Measurements from ENCODE around the gene INTS15.

The INTS15 gene

GRCh38 chr7:6651851-6652445, 62.1 kb downstream of the INTS15 start:
- H3K27me3 ChIP-seq (replicated peaks; ENCODE audit: control insufficient read depth, insufficient read depth, low read length): no peaks in the 10 kb centered on the region
- H3K4me3 ChIP-seq (replicated peaks; ENCODE audit: low read depth, low read length): no peak overlapping the region
- TF ChIP-seq CTCF (IDR thresholded peaks at IDR 0.05; ENCODE audit: insufficient read depth, low read length, poor library complexity, severe bottlenecking): no peak
- peaks cover 41% of the 10 kb centered on the region for H3K36me3 ChIP-seq (ENCODE audit: control insufficient read depth, insufficient read depth, low read length)
- DNase-seq (ENCODE audit: extremely low read depth, insufficient read length): no peak

- no peak for TF ChIP-seq CTCF (IDR thresholded peaks at IDR 0.05; ENCODE audit: insufficient read depth, low read length, poor library complexity, severe bottlenecking)
- Histone ChIP-seq H3K27me3 (replicated peaks; ENCODE audit: control insufficient read depth, insufficient read depth, low read length) (no peaks in the 10 kb centered on the region), H3K4me3 (replicated peaks; ENCODE audit: low read depth, low read length) (no peak overlapping the region), H3K36me3 (ENCODE audit: control insufficient read depth, insufficient read depth, low read length) (peaks cover 38% of the 10 kb centered on the region)
- DNase-seq (ENCODE audit: extremely low read depth, insufficient read length): no peak
Observed at GRCh38 chr7:6652446-6653011, 62.7 kb downstream of the INTS15 start.

GRCh38 chr7:6653071-6654003, 63.5 kb downstream of the INTS15 start:
- no peak overlapping the region for H3K4me3 ChIP-seq (replicated peaks; ENCODE audit: low read depth, low read length)
- TF ChIP-seq CTCF (IDR thresholded peaks at IDR 0.05; ENCODE audit: insufficient read depth, low read length, poor library complexity, severe bottlenecking): no peak
- DNase-seq (ENCODE audit: extremely low read depth, insufficient read length): no peak
- H3K36me3 ChIP-seq (ENCODE audit: control insufficient read depth, insufficient read depth, low read length): peaks cover 33% of the 10 kb centered on the region
- no peaks in the 10 kb centered on the region for H3K27me3 ChIP-seq (replicated peaks; ENCODE audit: control insufficient read depth, insufficient read depth, low read length)

GRCh38 chr7:6654113-6654841, 64.5 kb downstream of the INTS15 start:
- peaks cover 26% of the 10 kb centered on the region for H3K36me3 ChIP-seq (ENCODE audit: control insufficient read depth, insufficient read depth, low read length)
- H3K4me3 ChIP-seq (replicated peaks; ENCODE audit: low read depth, low read length): no peak overlapping the region
- TF ChIP-seq CTCF (IDR thresholded peaks at IDR 0.05; ENCODE audit: insufficient read depth, low read length, poor library complexity, severe bottlenecking): no peak
- no peak for DNase-seq (ENCODE audit: extremely low read depth, insufficient read length)
- H3K27me3 ChIP-seq (replicated peaks; ENCODE audit: control insufficient read depth, insufficient read depth, low read length): no peaks in the 10 kb centered on the region

GRCh38 chr7:6654842-6655610, 65.2 kb downstream of the INTS15 start:
- no peak for DNase-seq (ENCODE audit: extremely low read depth, insufficient read length)
- TF ChIP-seq CTCF (IDR thresholded peaks at IDR 0.05; ENCODE audit: insufficient read depth, low read length, poor library complexity, severe bottlenecking): no peak
- peaks cover 20% of the 10 kb centered on the region for H3K36me3 ChIP-seq (ENCODE audit: control insufficient read depth, insufficient read depth, low read length)
- no peak overlapping the region for H3K4me3 ChIP-seq (replicated peaks; ENCODE audit: low read depth, low read length)
- no peaks in the 10 kb centered on the region for H3K27me3 ChIP-seq (replicated peaks; ENCODE audit: control insufficient read depth, insufficient read depth, low read length)
